Osteoblast (primary cell): ENCODE measurements around the gene TMEM237. TPM values are rescaled to one million over a fixed set of nuclear protein-coding genes. Genes with fewer than 3 reads are reported as not detected.
"Not testable (repeated sequence)": the region's sequence is repeated elsewhere in the genome, so short reads cannot be mapped to it uniquely, and the experiment has no call there.

Experiments used
- DNase-seq: peaks from one replicate; pipeline ENCODE4 v3.0.0; 2011; ENCODE audit warnings: low spot score, mixed read lengths; ENCODE audit not compliant: insufficient read length; ENCODE audit errors: missing footprints
- H2AFZ ChIP-seq: 2 replicates; pipeline ENCODE4 v1.6.0; 2011; ENCODE audit warnings: mild to moderate bottlenecking, low read length
- H3K27ac ChIP-seq: 2 replicates; pipeline ENCODE4 v1.5.1; 2011; ENCODE audit warnings: mild to moderate bottlenecking, low read depth, low read length, moderate library complexity
- H3K27me3 ChIP-seq: 2 replicates; pipeline ENCODE4 v1.6.0; 2012; ENCODE audit warnings: mild to moderate bottlenecking, control low read depth, inconsistent platforms, low read length, moderate library complexity; ENCODE audit not compliant: insufficient read depth
- H3K36me3 ChIP-seq: 2 replicates; pipeline ENCODE4 v1.5.1; 2011; ENCODE audit warnings: mild to moderate bottlenecking, low read length, control low read depth, moderate library complexity; ENCODE audit not compliant: insufficient read depth
- H3K4me1 ChIP-seq: 2 replicates; pipeline ENCODE4 v1.5.1; 2011; ENCODE audit warnings: mild to moderate bottlenecking, low read length, control low read depth, moderate library complexity; ENCODE audit not compliant: insufficient read depth
- H3K4me2 ChIP-seq: 2 replicates; pipeline ENCODE4 v1.6.0; 2011; ENCODE audit warnings: mild to moderate bottlenecking, low read length; ENCODE audit not compliant: insufficient read depth
- H3K4me3 ChIP-seq: fragments of 200-600 bp; sonication (generic); 3 replicates; pipeline ENCODE4 v1.5.1; 2012; ENCODE audit warnings: mild to moderate bottlenecking, low read length, inconsistent platforms; ENCODE audit not compliant: insufficient read depth
- H3K79me2 ChIP-seq: 2 replicates; pipeline ENCODE4 v1.6.0; 2012; ENCODE audit warnings: mild to moderate bottlenecking, low read length, control low read depth, inconsistent platforms; ENCODE audit not compliant: insufficient read depth
- H3K9me3 ChIP-seq: 2 replicates; pipeline ENCODE4 v1.5.1; 2011; ENCODE audit warnings: low read depth, low read length, control low read depth
- H4K20me1 ChIP-seq: 2 replicates; pipeline ENCODE4 v1.6.0; 2012; ENCODE audit warnings: mild to moderate bottlenecking, low read length, control low read depth; ENCODE audit not compliant: insufficient read depth
- total RNA-seq: library from RNA; depleted of rRNA; stranded (reverse); fragments of >200 nt; gene quantifications from 2 replicates; pipeline ENCODE4 v1.2.3, GENCODE V29; 2012
- TF ChIP-seq, protein P1 (sequence below): IDR thresholded peaks from 2 replicates; pipeline ENCODE4 v1.5.1; 2011; ENCODE audit warnings: mild to moderate bottlenecking, low read depth, low read length, moderate library complexity; ENCODE audit errors: extremely low read depth

TMEM237 gene
- total RNA-seq, 1 donor: 49.6 TPM

DNA sequence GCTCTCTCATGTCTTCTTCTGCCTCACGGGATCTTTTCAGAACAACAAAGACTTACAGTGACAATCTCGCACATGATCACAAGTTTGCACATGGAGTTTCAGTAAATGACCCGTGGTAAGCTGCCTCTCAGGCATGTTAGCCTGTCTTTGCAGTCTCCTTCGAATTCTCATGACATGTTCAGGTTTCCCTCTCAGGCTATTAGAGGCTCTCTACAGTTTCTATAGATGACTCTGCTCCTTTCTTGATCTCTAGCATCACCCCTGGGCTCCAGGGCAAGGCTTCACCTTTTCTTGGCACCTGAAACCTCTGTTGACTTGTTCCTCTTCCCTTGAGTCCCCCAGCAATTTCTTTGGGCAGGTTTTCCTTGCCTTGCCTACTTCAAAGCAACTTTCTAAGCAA is 32.2 kb upstream of the TMEM237 start:
- no peaks in the 10 kb centered on the region for H3K9me3 ChIP-seq
- H4K20me1 ChIP-seq: no peaks in the 10 kb centered on the region
- peaks cover 3% of the 10 kb centered on the region for H3K36me3 ChIP-seq
- no peak overlapping the region for H2AFZ ChIP-seq
- no peaks in the 10 kb centered on the region for H3K27me3 ChIP-seq
- H3K4me1 ChIP-seq: peaks cover 3% of the 10 kb centered on the region
- H3K4me2 ChIP-seq: no peak overlapping the region
- no peaks in the 10 kb centered on the region for H3K79me2 ChIP-seq
- DNase-seq: no peak
- TF ChIP-seq, protein P1, sequence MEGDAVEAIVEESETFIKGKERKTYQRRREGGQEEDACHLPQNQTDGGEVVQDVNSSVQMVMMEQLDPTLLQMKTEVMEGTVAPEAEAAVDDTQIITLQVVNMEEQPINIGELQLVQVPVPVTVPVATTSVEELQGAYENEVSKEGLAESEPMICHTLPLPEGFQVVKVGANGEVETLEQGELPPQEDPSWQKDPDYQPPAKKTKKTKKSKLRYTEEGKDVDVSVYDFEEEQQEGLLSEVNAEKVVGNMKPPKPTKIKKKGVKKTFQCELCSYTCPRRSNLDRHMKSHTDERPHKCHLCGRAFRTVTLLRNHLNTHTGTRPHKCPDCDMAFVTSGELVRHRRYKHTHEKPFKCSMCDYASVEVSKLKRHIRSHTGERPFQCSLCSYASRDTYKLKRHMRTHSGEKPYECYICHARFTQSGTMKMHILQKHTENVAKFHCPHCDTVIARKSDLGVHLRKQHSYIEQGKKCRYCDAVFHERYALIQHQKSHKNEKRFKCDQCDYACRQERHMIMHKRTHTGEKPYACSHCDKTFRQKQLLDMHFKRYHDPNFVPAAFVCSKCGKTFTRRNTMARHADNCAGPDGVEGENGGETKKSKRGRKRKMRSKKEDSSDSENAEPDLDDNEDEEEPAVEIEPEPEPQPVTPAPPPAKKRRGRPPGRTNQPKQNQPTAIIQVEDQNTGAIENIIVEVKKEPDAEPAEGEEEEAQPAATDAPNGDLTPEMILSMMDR: no peak
- H3K27ac ChIP-seq: no peak overlapping the region
- no peak overlapping the region for H3K4me3 ChIP-seq

DNA sequence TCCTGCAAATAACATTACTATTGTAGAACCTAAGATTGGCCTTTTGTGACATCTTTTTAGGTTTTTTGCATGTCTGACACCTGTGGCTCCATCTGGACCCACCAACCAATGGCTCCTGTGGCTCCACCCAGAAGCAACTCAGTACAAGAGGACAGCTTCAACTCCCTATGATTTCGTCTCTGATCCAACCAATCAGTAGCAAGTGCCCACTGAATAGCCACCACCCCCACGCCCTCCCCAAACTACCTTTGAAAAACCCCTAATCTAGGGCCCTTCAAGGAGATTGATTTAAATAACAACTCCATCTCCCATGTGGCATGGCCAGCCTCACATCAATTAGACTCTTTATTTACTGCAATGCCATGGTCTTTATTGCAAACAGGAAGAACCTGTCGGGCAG is 31.5 kb upstream of the TMEM237 start:
- peaks cover under 1% of the 10 kb centered on the region for H3K36me3 ChIP-seq
- H2AFZ ChIP-seq: no peak overlapping the region
- H3K27ac ChIP-seq: no peak overlapping the region
- no peaks in the 10 kb centered on the region for H3K27me3 ChIP-seq
- H4K20me1 ChIP-seq: no peaks in the 10 kb centered on the region
- H3K9me3 ChIP-seq: no peaks in the 10 kb centered on the region
- TF ChIP-seq, protein P1: no peak
- H3K4me1 ChIP-seq: peaks cover 3% of the 10 kb centered on the region
- no peak overlapping the region for H3K4me3 ChIP-seq
- no peak for DNase-seq
- no peaks in the 10 kb centered on the region for H3K79me2 ChIP-seq
- no peak overlapping the region for H3K4me2 ChIP-seq

DNA sequence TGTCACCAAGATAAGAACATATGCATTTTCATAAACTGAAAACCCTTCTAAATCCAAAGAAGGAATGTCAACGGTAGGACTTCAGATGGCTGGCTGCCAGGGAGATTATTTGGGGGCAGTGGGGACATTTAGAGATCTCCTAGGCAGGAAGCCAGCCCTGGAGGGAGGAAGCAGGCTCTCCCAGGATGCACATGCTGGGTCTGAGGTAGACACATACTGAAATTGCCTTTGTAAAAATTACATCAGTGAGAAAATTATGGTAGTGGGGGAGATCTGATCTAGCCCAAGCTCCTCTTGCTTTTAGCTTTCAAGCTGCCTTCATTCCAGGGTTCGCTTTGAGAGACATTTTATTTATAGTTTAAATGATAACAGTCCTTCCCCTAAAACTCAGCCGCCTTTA is 31.0 kb upstream of the TMEM237 start:
- DNase-seq: no peak
- Histone ChIP-seq H4K20me1 (no peaks in the 10 kb centered on the region), H2AFZ (no peak overlapping the region), H3K79me2 (no peaks in the 10 kb centered on the region), H3K4me1 (peaks cover 3% of the 10 kb centered on the region), H3K27ac (no peak overlapping the region), H3K9me3 (no peaks in the 10 kb centered on the region), H3K4me2 (no peak overlapping the region), H3K27me3 (no peaks in the 10 kb centered on the region), H3K36me3 (no peaks in the 10 kb centered on the region), H3K4me3 (no peak overlapping the region)
- TF ChIP-seq, protein P1: no peak

DNA sequence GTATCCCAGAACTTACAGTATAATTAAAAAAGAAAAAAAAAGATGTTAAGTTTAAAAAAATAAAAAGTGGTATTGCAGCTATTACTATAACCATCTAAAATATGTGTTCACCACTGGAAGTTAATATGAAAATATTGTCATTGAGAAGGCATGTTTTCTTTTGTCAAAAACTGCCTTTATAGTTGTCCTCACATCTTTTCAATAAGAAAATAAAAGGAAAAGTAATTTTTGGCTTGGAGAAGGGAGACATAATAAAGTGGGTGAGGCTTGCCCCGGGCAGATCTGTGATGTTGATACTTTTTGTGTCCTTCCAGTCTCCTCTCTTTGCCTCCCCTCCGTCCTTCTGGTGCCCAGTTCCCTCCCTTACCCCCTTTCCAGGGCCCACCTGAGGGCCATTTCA is 30.2 kb upstream of the TMEM237 start:
- no peaks in the 10 kb centered on the region for H3K9me3 ChIP-seq
- no peak for DNase-seq
- H3K27me3 ChIP-seq: no peaks in the 10 kb centered on the region
- H4K20me1 ChIP-seq: no peaks in the 10 kb centered on the region
- peak overlapping the region; percentile 47 for H2AFZ ChIP-seq
- H3K27ac ChIP-seq: no peak overlapping the region
- TF ChIP-seq, protein P1: no peak
- no peak overlapping the region for H3K4me3 ChIP-seq
- H3K36me3 ChIP-seq: no peaks in the 10 kb centered on the region
- peak overlapping the region; percentile 26 for H3K4me2 ChIP-seq
- peaks cover 6% of the 10 kb centered on the region for H3K4me1 ChIP-seq
- H3K79me2 ChIP-seq: no peaks in the 10 kb centered on the region

DNA sequence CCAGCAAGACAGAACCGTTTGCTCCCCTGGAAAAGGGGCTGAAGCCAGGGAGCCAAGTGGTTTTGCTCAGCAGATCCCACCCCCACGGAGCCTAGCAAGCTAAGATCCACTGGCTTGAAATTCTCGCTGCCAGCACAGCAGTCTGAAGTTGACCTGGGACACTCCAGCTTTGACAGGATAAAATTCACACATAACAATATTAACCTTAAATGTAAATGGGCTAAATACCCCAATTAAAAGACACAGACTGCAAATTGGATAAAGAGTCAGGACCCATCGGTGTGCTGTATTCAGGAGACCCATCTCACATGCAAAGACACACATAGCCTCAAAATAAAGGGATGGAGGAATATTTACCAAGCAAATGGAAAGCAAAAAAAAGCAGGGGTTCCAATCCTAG is 27.9 kb upstream of the TMEM237 start:
- not testable (repeated sequence) for DNase-seq, H3K36me3 ChIP-seq, H3K4me1 ChIP-seq, H3K27me3 ChIP-seq, H3K4me3 ChIP-seq, H2AFZ ChIP-seq, H3K9me3 ChIP-seq, H3K4me2 ChIP-seq, H3K79me2 ChIP-seq, H4K20me1 ChIP-seq, H3K27ac ChIP-seq
